ENCODE measurements around the gene MSL3.

The MSL3 gene

GRCh38 chrX:11789809-11790208, 31.8 kb downstream of the MSL3 start:
- DNase-seq (ENCODE audit: low spot score) = no peak
- H3K4me3 ChIP-seq = no peak overlapping the region
- no peak for TF ChIP-seq CTCF (IDR thresholded peaks at IDR 0.05)
- no peak overlapping the region for H3K27ac ChIP-seq

GRCh38 chrX:11791090-11791489, 33.1 kb downstream of the MSL3 start:
- no peak for TF ChIP-seq CTCF (IDR thresholded peaks at IDR 0.05)
- Histone ChIP-seq H3K4me3 (no peak overlapping the region), H3K27ac (no peak overlapping the region)
- no peak for DNase-seq (ENCODE audit: low spot score)

GRCh38 chrX:11791537-11791936, 33.5 kb downstream of the MSL3 start:
- no peak overlapping the region for H3K4me3 ChIP-seq
- no peak for DNase-seq (ENCODE audit: low spot score)
- no peak overlapping the region for H3K27ac ChIP-seq
- TF ChIP-seq CTCF (IDR thresholded peaks at IDR 0.05) = no peak

GRCh38 chrX:11792461-11793421, 34.7 kb downstream of the MSL3 start:
- TF ChIP-seq CTCF (IDR thresholded peaks at IDR 0.05) = no peak
- H3K27ac ChIP-seq = no peak overlapping the region
- no peak for DNase-seq (ENCODE audit: low spot score)
- H3K4me3 ChIP-seq = no peak overlapping the region

- no peak for TF ChIP-seq CTCF (IDR thresholded peaks at IDR 0.05)
- Histone ChIP-seq H3K4me3 (no peak overlapping the region), H3K27ac (no peak overlapping the region)
- no peak for DNase-seq (ENCODE audit: low spot score)
These were observed 35.7 kb downstream of the MSL3 start for GRCh38 chrX:11793734-11794133.

- H3K27ac ChIP-seq = no peak overlapping the region
These were observed 55.3 kb downstream of the MSL3 start for GRCh38 chrX:11813341-11813740.

More at GRCh38 chrX:11813341-11813740, 55.3 kb downstream of the MSL3 start:
- TF ChIP-seq CTCF (IDR thresholded peaks at IDR 0.05) = no peak
- no peak overlapping the region for H3K4me3 ChIP-seq
- no peak for DNase-seq (ENCODE audit: low spot score)

All from coronary artery (tissue), 2 donors.